Immature natural killer cell (primary cell): Measurements from ENCODE around the gene ALLC. TPM values are rescaled to one million over a fixed set of nuclear protein-coding genes. Genes with fewer than 3 reads are reported as not detected.
"Not testable (repeated sequence)": the region's sequence is repeated elsewhere in the genome, so short reads cannot be mapped to it uniquely, and the experiment has no call there.

Source experiments
- DNase-seq, 3 donors: peaks; one replicate each; pipeline ENCODE4 v3.0.0; 2022; ENCODE audit warnings: mixed read lengths in 1 of 3
- H3K27ac Mint-ChIP-seq, 6 donors: one replicate each; pipeline ENCODE4 v1.8.0; 2020; ENCODE audit warnings: mixed read lengths in 6 of 6, mild to moderate bottlenecking in 5 of 6, inconsistent platforms in 4 of 6, moderate library complexity in 3 of 6
- H3K27me3 Mint-ChIP-seq, 3 donors: one replicate each; pipeline ENCODE4 v1.8.0; 2020 to 2021; ENCODE audit warnings: low read depth in 3 of 3, mild to moderate bottlenecking in 3 of 3, mixed read lengths in 3 of 3, moderate library complexity in 3 of 3, inconsistent platforms in 1 of 3
- H3K36me3 Mint-ChIP-seq, 3 donors: one replicate each; pipeline ENCODE4 v1.8.0; 2020; ENCODE audit warnings: mixed read lengths in 3 of 3, inconsistent platforms in 2 of 3, mild to moderate bottlenecking in 2 of 3
- H3K4me1 Mint-ChIP-seq, 2 donors: one replicate each; pipeline ENCODE4 v1.8.0; 2020; ENCODE audit warnings: inconsistent platforms in 2 of 2, mild to moderate bottlenecking in 2 of 2, mixed read lengths in 2 of 2, moderate library complexity in 1 of 2
- H3K4me3 Mint-ChIP-seq, 5 donors: one replicate each; pipeline ENCODE4 v1.8.0; 2020; ENCODE audit warnings: mild to moderate bottlenecking in 5 of 5, mixed read lengths in 5 of 5, inconsistent platforms in 3 of 5, moderate library complexity in 3 of 5
- H3K9me3 Mint-ChIP-seq, 6 donors: one replicate each; pipeline ENCODE4 v1.8.0; 2020; ENCODE audit warnings: mild to moderate bottlenecking in 6 of 6, mixed read lengths in 6 of 6, inconsistent platforms in 4 of 6, moderate library complexity in 3 of 6
- polyA plus RNA-seq, 3 donors: library from polyadenylated mRNA; unstranded; fragments of 300-500 nt; fragmentation: Illumina TruSeq; gene quantifications; one replicate each; pipeline ENCODE4 v1.2.3, GENCODE V29; 2021

Gene ALLC
- not detected for polyA plus RNA-seq

- H3K36me3 Mint-ChIP-seq = no peaks in the 10 kb centered on the region
- no peak within 1 kb of the TSS for H3K27ac Mint-ChIP-seq
- H3K4me1 Mint-ChIP-seq = no peaks in the 10 kb centered on the region
- no peak within 1 kb of the TSS for H3K4me3 Mint-ChIP-seq
- DNase-seq = no peak
- peaks cover 0 to 2% (median 2%) of the 10 kb centered on the region in 3 donors for H3K27me3 Mint-ChIP-seq
- no peaks in the 10 kb centered on the region for H3K9me3 Mint-ChIP-seq
These were observed at the start of gene ALLC for GRCh38 chr2:3657881-3658280. TSS of gene ALLC (plus strand) at chr2:3658200. CDS start at chr2:3671158, 12,958 bp downstream.

DNA sequence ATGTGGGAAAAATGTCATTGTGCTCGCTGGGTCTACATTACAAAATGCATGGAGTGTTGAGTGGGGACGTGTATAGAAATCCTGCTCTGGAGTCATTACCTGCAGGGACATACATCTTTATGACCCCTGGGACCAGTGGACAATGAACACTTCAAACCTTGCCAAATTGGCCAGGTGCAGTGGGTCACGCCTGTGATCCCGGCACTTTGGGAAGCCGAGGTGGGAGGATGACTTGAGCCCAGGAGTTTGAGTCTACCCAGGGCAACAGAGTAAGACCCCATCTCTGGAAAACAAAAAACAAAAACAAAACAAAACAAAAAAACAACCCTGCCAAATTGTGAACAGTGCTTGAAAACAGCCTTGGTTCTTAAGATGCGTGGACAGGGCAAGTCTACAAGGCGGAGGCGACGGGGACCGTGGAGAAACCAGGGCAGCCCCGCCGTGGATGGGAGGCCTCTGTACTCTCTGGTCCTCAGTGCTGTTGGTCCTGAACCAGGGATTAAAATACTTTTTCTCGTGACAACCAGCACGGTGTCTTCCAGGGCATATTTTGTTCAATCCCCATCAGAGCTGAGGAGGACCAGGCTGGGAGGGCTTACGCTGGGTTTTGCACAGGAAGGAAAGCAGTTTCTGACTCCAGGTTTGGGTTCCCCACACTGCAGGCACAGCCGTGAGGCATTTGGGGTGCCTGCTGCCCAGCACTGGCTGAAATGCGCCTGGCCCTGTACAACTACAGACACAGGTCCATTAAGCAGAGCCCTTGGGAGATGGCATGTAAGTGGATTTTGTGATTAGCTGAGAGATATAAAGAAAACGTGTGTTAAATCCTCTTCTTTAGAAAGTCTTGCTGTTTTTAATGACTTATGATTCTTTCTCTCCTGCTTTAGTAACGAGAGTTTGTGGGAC is 49.4 kb upstream of the ALLC start:
- Mint-ChIP-seq H3K27ac (no peak overlapping the region), H3K9me3 (peaks cover 0 to 2% (median 0%) of the 10 kb centered on the region in 6 donors), H3K4me3 (no peak overlapping the region), H3K36me3 (peaks cover 0 to 5% (median 0%) of the 10 kb centered on the region in 3 donors), H3K27me3 (peaks cover 0 to 12% (median 8%) of the 10 kb centered on the region in 3 donors), H3K4me1 (no peaks in the 10 kb centered on the region)
- no peak for DNase-seq

- not testable (repeated sequence) for H3K36me3 Mint-ChIP-seq, H3K9me3 Mint-ChIP-seq, DNase-seq, H3K4me1 Mint-ChIP-seq, H3K4me3 Mint-ChIP-seq, H3K27ac Mint-ChIP-seq
- H3K27me3 Mint-ChIP-seq = peaks cover 0 to 12% (median 8%) of the 10 kb centered on the region in 3 donors
These were observed 48.7 kb upstream of the ALLC start for GRCh38 chr2:3609279-3609673.

DNA sequence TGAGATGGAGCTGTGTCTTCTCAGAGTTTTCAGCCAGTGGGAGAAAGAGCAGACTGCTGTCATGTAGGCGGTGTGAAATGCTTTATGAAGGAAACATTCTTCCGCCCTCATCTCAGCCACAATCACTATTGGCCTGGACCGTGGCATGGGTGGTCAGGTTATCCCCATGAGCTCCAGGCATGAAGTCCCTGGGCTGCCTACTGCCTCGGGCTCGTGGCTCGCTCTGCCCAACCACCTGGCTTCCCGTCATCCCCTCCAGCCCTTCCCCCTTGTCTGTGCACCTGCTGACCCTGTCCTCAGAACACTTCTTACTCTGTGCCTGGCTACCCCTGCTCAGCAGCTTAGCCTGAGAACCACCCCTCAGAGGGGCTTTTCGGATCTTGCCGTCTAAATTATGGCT is 47.6 kb upstream of the ALLC start:
- Mint-ChIP-seq H3K4me1 (no peaks in the 10 kb centered on the region), H3K36me3 (peaks cover 0 to 8% (median 0%) of the 10 kb centered on the region in 3 donors), H3K27me3 (peaks cover 0 to 7% (median 6%) of the 10 kb centered on the region in 3 donors), H3K4me3 (no peak overlapping the region), H3K27ac (no peak overlapping the region), H3K9me3 (peaks cover 0 to 3% (median 2%) of the 10 kb centered on the region in 6 donors)
- DNase-seq = no peak

DNA sequence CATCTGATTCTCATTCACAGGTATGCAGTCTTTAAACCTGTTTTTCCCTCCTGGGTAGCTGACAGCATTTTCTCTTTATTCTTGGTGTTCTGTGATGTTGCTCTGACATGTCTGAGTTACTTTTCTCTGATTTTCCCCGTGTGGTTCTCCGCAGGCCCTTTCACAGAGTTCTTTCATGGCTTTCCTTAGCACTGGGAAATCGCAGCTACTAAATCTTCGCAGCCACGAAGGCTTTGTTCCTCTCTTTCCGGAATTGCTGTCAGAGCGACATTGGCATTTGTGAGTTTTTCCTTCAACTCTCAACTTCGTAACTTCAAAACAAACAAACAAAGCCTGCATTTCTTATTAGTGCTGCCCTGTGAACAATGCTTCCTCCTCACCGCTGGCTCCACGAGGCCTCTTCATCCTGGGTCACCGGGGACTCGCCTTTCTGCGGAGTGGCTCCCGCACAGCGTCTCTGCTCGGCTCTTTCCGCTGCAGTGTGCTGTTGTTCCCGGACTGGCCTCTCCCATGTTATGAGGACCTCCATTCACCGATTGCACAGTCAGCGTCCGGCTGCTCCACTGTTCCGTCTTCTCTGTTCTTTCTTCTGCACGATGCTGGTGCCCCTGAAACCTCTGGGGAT is 47.0 kb upstream of the ALLC start:
- Mint-ChIP-seq H3K36me3 (peaks cover 0 to 8% (median 0%) of the 10 kb centered on the region in 3 donors), H3K9me3 (peaks cover 0 to 3% (median 2%) of the 10 kb centered on the region in 6 donors), H3K27ac (no peak overlapping the region), H3K27me3 (peaks cover 0 to 2% (median 1%) of the 10 kb centered on the region in 3 donors), H3K4me1 (no peaks in the 10 kb centered on the region), H3K4me3 (no peak overlapping the region)
- DNase-seq = no peak

- peaks cover 0 to 2% (median 1%) of the 10 kb centered on the region in 3 donors for H3K27me3 Mint-ChIP-seq
These were observed 46.4 kb upstream of the ALLC start for GRCh38 chr2:3611589-3611988.

GRCh38 chr2:3612639-3613523 is 45.1 kb upstream of the ALLC start:
- H3K4me3 Mint-ChIP-seq = peak overlapping the region in 1 of 5 donors; percentile 15
- no peak overlapping the region for H3K27ac Mint-ChIP-seq
- no peak for DNase-seq
- no peaks in the 10 kb centered on the region for H3K4me1 Mint-ChIP-seq
- peaks cover 0 to 11% (median 4%) of the 10 kb centered on the region in 6 donors for H3K9me3 Mint-ChIP-seq
- peaks cover 0 to 12% (median 0%) of the 10 kb centered on the region in 3 donors for H3K36me3 Mint-ChIP-seq
- H3K27me3 Mint-ChIP-seq = peaks cover 0 to 1% (median 0%) of the 10 kb centered on the region in 3 donors

More at GRCh38 chr2:3611589-3611988, 46.4 kb upstream of the ALLC start:
- no peak for DNase-seq
- peaks cover 0 to 3% (median 2%) of the 10 kb centered on the region in 6 donors for H3K9me3 Mint-ChIP-seq
- H3K4me1 Mint-ChIP-seq = no peaks in the 10 kb centered on the region
- H3K4me3 Mint-ChIP-seq = no peak overlapping the region
- peaks cover 0 to 9% (median 0%) of the 10 kb centered on the region in 3 donors for H3K36me3 Mint-ChIP-seq
- no peak overlapping the region for H3K27ac Mint-ChIP-seq

- H3K4me1 Mint-ChIP-seq = no peaks in the 10 kb centered on the region
- peaks cover 0 to 1% (median 0%) of the 10 kb centered on the region in 3 donors for H3K27me3 Mint-ChIP-seq
- no peak overlapping the region for H3K4me3 Mint-ChIP-seq
- H3K36me3 Mint-ChIP-seq = peaks cover 0 to 12% (median 0%) of the 10 kb centered on the region in 3 donors
- peaks cover 0 to 11% (median 4%) of the 10 kb centered on the region in 6 donors for H3K9me3 Mint-ChIP-seq
- no peak overlapping the region for H3K27ac Mint-ChIP-seq
- no peak for DNase-seq
These were observed 44.5 kb upstream of the ALLC start for GRCh38 chr2:3613524-3613905.

- Mint-ChIP-seq H3K9me3 (peaks cover 0 to 11% (median 4%) of the 10 kb centered on the region in 6 donors), H3K36me3 (peaks cover 0 to 12% (median 0%) of the 10 kb centered on the region in 3 donors)
- H3K4me1 Mint-ChIP-seq, DNase-seq, H3K27ac Mint-ChIP-seq, H3K27me3 Mint-ChIP-seq, H3K4me3 Mint-ChIP-seq: not testable (repeated sequence)
These were observed 43.3 kb upstream of the ALLC start for GRCh38 chr2:3614743-3615142.

GRCh38 chr2:3615541-3616200 is 42.3 kb upstream of the ALLC start:
- H3K4me3 Mint-ChIP-seq, H3K27me3 Mint-ChIP-seq, H3K27ac Mint-ChIP-seq, DNase-seq, H3K4me1 Mint-ChIP-seq: not testable (repeated sequence)
- peaks cover 0 to 12% (median 0%) of the 10 kb centered on the region in 3 donors for H3K36me3 Mint-ChIP-seq
- peaks cover 0 to 11% (median 4%) of the 10 kb centered on the region in 6 donors for H3K9me3 Mint-ChIP-seq

DNA sequence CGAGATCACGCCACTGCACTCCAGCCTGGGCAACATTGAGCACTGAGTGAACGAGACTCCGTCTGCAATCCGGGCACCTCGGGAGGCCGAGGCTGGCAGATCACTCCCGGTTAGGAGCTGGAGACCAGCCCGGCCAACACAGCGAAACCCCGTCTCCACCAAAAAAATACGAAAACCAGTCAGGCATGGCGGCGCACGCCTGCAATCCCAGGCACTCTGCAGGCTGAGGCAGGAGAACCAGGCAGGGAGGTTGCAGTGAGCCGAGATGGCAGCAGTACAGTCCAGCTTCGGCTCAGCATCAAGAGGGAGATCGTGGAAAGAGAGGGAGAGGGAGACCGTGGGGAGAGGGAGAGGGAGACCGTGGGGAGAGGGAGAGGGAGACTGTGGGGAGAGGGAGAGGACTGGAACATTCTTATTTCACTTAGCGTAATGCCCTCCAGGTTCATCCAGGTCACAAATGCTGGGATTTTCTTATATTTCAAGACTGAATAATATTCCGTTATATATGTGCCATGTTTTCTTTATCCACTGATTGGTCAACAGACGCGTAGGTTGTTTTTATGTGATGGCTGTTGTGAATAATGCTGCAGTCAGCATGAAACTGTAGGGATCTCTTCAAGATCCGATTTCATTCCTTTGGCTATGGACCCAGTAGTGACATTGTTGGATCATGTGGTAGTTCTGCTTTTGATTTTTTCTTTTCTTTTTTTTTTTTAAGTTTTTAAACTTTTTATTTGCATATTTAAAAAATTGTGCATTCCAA is 41.4 kb upstream of the ALLC start:
- H3K4me1 Mint-ChIP-seq, H3K27ac Mint-ChIP-seq, DNase-seq, H3K4me3 Mint-ChIP-seq, H3K27me3 Mint-ChIP-seq: not testable (repeated sequence)
- Mint-ChIP-seq H3K9me3 (peaks cover 0 to 11% (median 4%) of the 10 kb centered on the region in 6 donors), H3K36me3 (peaks cover 0 to 12% (median 0%) of the 10 kb centered on the region in 3 donors)

DNA sequence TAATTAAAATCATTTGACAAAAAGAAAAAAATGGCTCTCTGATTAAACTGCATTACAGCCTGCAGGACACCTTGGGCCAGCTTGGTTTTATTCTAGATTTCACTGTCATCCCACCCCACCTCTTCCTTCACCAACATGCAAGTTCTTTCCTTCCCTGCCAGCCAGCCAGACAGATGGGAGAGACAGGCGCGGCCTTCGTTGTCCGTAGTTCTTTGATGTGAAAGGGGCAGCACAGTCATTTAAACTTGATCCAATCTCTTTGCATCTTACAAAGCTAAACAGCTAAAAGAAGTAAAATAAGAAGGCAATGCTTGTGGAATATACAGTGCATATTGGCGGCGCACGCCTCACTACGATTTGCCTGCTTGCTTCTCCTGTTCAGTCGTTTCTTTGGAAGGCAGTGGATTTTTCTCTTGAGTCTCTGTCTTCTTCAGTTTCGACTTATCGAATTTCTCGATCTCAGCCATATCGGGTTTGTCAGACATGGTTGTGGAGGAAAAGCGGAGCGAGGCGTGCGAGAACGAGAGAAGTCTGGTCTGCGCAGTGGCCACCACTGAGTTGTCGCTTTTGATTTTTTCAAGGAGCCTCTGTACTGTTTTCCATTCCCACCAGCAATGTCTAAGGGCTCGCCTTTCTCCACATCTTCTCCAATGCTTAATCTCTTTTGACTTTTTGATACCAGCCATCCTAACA is 40.7 kb upstream of the ALLC start:
- Mint-ChIP-seq H3K4me1 (no peaks in the 10 kb centered on the region), H3K36me3 (peaks cover 0 to 8% (median 0%) of the 10 kb centered on the region in 3 donors), H3K27me3 (no peaks in the 10 kb centered on the region), H3K27ac (no peak overlapping the region), H3K4me3 (no peak overlapping the region), H3K9me3 (peaks cover 0 to 11% (median 4%) of the 10 kb centered on the region in 6 donors)
- DNase-seq = no peak
